Hematopoietic multipotent progenitor cell treated with erythropoietin and hydrocortisone succinate and interleukin-3 and kit ligand, for 17 days (in vitro differentiated cells): ENCODE measurements around the gene DNAJB2.
A peak's percentile ranks its signal among the peaks of the same experiment; 100 is the strongest.

ENCODE experiments used
- DNase-seq: peaks from one replicate; pipeline ENCODE4 v3.0.0-alpha.2; 2015; ENCODE audit warnings: low spot score

Gene DNAJB2

GRCh38 chr2:219279151-219279915 lies at the start of gene DNAJB2:
TSS of gene DNAJB2 (plus strand) at chr2:219279366. CDS start at chr2:219279834, 468 bp downstream.
- peak; percentile 98 for DNase-seq

- DNase-seq = peak; percentile 65
Observed at GRCh38 chr2:219230059-219230540, 49.1 kb upstream of the DNAJB2 start.

- DNase-seq = no peak
Observed at GRCh38 chr2:219234331-219234730, 44.8 kb upstream of the DNAJB2 start.

- no peak for DNase-seq
Observed at GRCh38 chr2:219243291-219243761, 35.8 kb upstream of the DNAJB2 start.

- DNase-seq = no peak
Observed at GRCh38 chr2:219244789-219245147, 34.4 kb upstream of the DNAJB2 start.

- DNase-seq = peak; percentile 94
Observed at GRCh38 chr2:219245148-219245898, 33.8 kb upstream of the DNAJB2 start, which contains the start of the genes GLB1L and STK16. TSS of gene GLB1L (minus strand) at chr2:219245444. CDS start at chr2:219243573, 1,871 bp downstream. TSS of gene STK16 (plus strand) at chr2:219245479. CDS start at chr2:219246000, 521 bp downstream.

- no peak for DNase-seq
Observed at GRCh38 chr2:219245899-219246230, 33.3 kb upstream of the DNAJB2 start.

- DNase-seq = no peak
Observed at GRCh38 chr2:219246559-219246958, 32.6 kb upstream of the DNAJB2 start.

- DNase-seq = no peak
Observed at GRCh38 chr2:219247678-219248642, 31.2 kb upstream of the DNAJB2 start.

- peak; percentile 17 for DNase-seq
Observed at GRCh38 chr2:219248845-219249202, 30.3 kb upstream of the DNAJB2 start.

- peak; percentile 78 for DNase-seq
Observed at GRCh38 chr2:219249203-219249980, 29.8 kb upstream of the DNAJB2 start.

- no peak for DNase-seq
Observed at GRCh38 chr2:219250049-219250781, 29.0 kb upstream of the DNAJB2 start.

GRCh38 chr2:219251656-219252055 lies 27.5 kb upstream of the DNAJB2 start:
- DNase-seq = no peak

- peak; percentile 45 for DNase-seq
Observed at GRCh38 chr2:219252084-219252483, 27.1 kb upstream of the DNAJB2 start.

- no peak for DNase-seq
Observed at GRCh38 chr2:219252570-219252899, 26.6 kb upstream of the DNAJB2 start.

GRCh38 chr2:219252900-219253752 lies 26.0 kb upstream of the DNAJB2 start, which contains the start of gene TUBA4B:
TSS of gene TUBA4B (plus strand) at chr2:219253243. CDS start at chr2:219253408, 165 bp downstream.
- peak; percentile 27 for DNase-seq

- peak; percentile 91 for DNase-seq
Observed at GRCh38 chr2:219253753-219254589, 25.2 kb upstream of the DNAJB2 start, which contains the start of gene TUBA4A. TSS of gene TUBA4A (minus strand) at chr2:219253918. CDS start at chr2:219253858, 60 bp downstream.

GRCh38 chr2:219254590-219255201 lies 24.5 kb upstream of the DNAJB2 start:
- no peak for DNase-seq
